Stimulated activated CD8-positive, alpha-beta memory T cell treated with anti-CD3 and anti-CD28 coated beads, Interleukin-7, amount 100 ng/mL, for 48 hours (primary cell): ENCODE results near the gene KCNMA1.

ENCODE experiments used
- DNase-seq, 2 donors: peaks; one replicate each; pipeline ENCODE4 v3.0.0-alpha.2; 2020; ENCODE audit warnings: low read depth in 1 of 2; ENCODE audit errors: extremely low read depth in 1 of 2

The KCNMA1 gene

DNA sequence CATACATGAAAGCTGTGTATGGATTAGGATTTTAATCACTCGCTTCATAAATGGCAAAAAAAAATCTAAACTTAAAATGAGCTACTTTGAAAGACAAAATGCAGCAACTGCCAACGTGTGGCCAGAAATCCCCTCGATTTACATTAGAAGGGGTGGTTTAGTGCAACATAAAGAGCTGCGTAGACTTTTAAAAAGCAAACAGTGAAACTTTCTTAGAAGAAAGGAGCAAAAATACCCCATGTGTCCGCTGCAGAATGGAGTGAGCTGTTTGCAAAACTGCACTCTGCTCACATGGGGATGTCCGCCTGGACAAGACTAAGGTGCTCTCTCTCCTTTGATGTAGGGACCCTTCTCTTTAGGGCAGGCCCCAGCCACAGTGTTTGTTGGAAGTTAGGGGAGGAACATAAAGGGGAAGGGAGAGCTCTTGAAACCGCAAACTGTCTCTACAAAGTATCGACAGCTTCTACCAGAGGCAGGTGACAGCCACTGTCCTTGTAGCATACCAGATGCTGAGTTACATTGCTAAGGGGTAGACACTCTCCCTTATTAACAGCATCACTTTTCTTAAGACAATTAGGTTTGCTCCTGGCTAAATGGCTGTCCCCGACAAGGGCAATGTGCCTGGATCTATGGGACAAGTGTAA, 528.1 kb downstream of the KCNMA1 start:
- no peak for DNase-seq

DNA sequence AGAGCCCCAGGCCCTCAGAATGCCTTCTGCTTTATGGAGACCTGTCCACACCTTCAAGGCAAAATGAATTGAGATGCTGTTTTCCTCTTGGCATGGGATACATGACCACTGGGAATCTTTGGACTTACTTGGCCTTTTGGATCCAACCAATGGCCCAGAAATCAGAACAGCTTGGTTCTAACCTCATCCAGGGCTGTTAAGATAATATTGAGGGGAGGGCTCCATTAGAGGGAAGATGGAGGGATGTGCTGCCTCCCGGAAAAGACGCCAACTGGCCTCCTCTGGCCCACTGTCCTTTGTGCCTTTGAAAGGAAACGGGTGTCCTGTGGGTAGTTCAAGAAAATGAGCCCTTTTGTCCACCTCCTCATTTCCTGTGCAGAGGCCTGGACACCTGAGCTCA, 530.9 kb downstream of the KCNMA1 start:
- DNase-seq, result no peak

DNA sequence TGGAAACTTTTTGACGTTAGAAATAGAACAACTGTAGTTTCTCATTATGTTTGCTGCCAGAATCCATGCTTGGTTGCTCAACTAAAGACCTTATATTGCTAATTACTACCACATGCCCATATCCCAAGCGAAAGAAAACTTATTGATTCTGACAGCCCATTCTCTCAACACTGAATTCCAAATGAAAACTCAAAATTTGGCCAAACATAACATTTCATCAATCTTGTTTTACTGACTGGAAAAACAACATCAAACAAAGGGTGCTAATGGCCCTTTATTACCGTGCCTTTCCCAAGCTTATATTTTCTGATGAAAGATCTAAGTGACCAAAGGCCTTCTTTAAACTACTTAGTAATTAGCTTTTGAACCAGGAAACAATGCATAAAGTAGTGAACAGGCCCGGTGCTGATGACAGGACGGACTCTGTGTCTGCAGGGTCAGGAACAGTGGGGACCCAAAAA, 531.8 kb downstream of the KCNMA1 start:
- DNase-seq, result no peak

DNA sequence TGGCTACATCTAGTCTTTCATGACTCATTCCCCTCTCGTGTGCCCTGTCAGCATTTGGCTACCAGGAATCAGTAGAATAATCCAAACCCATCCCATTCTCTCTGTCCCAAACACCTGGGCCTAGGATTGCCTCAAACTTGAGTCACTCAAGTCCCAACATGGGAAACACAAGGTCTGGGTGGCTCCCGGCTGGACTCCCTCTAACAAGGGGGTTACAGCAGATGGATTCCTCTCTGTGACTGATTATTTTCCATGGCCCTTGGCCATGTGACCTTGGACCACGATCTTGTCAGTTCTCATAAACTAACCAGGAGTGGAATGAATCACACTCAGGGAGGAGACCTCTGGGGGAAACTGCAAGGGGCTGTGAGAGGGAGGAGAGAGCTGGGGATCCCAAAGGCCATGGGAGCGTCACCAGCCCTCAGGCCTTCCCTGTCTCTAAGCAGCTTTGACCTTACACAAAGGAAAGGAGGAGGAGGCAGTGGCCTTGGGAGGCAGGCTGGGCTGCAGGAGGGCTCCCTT, 533.1 kb downstream of the KCNMA1 start:
- DNase-seq, result no peak

DNA sequence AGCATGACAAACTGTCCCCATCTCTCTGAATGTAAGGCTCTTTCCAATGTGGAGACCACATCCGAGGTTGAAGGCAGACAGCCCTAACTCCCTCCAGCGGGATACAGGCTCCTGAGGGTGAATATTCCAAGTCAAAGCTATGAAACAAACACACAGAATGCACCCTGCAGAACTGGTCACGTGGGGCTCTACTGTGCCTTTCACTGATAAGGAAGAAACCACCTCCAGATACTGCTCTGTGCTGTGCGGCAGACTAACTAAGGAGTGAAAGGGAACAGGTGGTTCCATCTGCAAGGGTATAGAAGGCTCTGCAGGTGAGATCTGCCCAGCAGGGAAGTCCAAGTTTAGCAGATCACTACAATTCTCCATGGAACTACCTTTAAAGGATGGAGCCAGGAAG, 534.4 kb downstream of the KCNMA1 start:
- DNase-seq, result no peak

DNA sequence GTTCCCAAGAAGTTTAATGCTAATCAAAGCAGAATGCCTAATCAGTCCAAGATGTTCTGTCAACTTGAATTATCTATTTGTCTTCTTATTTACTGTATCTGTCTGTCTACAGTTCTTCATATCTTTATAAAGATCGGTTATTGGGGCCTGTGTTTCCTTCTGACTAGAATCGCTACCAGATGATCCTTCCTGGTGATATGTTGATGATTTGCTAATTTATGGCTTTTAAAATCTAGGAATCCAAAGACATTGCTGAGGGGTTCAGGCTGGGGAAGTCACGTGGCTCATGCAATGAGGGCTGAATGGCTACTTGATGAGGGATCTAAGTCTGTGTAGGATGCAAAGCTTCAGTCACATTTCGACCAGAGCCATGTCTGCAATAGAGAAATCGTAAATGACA, 536.3 kb downstream of the KCNMA1 start:
- no peak for DNase-seq

DNA sequence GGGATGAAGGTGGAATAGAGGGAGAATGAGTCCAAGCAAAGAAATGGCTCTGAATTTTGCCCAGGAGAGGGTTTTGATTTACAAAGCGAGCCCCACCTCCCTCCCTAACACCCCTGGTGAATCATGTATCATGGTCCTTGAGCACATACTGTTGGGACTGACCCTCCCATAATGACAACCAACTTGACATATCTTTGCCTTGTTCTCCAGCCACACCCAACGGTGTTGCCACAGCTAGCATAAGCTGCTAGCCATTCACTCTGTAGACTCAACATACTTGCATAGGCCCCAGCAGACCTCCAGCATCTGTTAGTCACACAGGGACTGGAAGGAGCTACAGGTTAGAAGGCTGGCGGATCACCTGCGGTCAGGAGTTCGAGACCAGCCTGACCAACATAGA, 538.5 kb downstream of the KCNMA1 start:
- DNase-seq, result no peak

DNA sequence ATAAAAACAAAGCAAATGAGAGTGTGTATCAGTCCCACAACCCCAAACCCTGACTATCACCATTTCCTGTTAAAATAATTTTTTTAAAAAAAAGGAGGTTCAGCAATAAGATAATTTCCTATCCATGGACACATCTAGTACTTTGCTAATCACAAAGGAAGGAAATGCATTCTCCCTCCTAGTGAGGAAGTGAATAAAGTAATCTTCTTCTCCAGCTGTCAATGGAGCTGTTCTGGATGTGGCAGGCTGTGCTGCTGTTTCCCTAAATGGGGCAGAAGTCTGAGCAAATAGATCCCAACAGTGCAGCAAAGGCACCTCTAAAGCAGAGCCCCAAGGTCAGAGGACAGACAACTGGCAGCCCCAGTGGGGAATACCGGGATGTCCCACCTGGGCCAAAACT, 540.0 kb downstream of the KCNMA1 start:
- DNase-seq, result no peak

DNA sequence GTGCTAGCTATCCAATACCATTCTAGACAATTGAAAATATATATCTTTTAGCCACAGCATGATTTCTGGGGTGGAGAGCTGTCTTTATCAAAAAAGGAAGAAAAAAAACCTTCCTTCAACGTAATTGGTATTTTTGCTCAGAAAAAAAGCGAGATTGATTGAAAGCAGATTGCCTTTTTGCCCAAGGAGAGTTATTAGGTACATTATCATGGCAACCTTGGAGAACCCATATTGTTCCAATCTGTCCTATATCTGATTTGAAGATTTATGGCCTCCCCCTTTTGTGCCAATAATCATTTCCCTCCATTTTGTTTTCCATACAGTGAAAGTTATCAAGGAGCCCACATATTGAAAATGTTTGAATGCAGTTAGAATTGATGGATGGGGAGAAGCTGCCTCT, 544.5 kb downstream of the KCNMA1 start:
- DNase-seq, result no peak

DNA sequence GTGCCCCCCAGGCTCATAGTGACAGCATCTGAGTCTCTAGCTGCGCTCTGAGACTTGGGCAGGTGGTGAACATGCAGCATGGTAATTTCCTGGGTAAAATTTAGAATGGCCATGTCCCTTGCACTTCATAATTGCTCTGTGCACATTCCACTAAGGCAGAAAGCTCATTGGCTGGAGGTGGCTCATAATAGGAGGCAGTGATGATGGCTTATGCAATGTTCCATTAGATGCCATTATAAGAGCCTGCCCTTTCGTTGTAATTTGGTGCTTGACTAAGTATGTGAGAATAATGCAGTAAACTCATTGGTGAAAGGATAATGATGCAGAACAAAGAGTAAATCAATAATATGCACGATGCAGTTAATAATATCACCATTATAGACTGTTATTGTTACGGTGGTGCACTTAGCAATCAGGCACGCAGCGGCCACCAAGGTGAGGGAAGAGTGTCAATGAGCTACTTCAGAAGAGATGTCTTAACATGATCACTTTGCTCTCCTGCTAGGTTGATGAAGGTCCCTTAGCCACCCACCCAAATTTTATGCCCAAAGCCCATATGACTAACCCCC, 545.9 kb downstream of the KCNMA1 start:
- no peak for DNase-seq

DNA sequence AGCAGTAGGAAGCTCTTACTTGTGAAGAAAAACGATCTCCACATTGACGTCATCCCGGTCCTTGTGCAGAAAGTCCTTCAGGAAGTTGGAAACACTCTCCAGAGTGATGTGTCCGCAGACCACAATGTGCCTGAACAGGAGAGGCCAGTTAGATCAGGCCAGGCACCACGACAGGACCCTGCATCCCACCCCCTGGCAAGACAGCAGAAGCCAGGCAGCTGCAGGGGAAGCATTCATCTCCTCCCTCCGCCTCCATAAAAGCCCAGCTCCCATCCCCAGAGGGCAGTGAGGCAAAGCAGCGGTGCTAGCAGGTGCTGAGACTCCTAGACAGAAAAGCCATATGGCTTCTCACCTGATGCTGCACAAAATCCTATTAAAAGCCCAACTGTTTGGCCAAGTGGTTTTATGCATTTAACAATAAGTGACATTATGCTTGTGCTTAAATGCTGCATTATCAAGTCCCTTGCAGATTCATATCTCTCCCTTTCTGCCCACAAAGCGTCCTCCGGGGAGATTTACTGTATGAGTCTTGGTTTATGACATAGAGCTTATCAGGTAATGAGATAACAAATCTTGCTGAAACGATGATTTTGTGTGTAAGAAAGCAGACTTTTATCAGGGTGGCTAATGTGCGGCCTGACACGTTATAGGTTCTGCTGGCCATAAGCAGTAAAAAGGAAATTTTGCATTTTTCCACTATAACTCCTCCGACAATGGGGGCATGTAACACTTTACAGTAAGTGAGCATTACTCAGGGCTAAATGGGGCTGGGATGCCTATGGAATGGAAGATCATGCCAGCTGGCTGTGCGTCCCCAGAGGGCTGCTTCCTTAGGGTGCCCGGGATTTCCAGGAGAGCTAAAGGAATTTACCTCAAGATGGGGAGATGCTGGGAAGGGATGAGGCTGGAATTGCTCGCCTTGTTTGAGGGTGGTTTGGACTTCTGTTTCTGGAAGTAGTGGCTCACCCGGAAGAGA, 546.9 kb downstream of the KCNMA1 start:
- no peak for DNase-seq

DNA sequence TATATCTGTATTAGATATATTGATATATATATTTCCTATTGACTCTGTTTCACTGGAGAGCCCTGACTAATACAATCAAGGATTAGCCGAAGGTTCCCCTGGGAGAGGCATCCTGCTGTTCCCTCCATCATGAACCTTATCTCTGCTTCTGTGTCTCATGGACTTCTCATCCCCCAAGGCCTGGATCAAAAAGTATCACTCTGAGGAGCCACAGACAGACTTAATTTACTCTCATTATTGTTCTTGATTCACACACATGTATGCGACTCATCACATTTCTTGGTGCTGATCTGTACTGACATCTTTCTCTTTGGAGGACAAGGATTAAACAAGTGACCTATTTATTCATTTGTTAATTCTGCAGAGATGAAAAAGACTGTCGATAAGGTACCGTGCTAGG, 550.2 kb downstream of the KCNMA1 start:
- no peak for DNase-seq

DNA sequence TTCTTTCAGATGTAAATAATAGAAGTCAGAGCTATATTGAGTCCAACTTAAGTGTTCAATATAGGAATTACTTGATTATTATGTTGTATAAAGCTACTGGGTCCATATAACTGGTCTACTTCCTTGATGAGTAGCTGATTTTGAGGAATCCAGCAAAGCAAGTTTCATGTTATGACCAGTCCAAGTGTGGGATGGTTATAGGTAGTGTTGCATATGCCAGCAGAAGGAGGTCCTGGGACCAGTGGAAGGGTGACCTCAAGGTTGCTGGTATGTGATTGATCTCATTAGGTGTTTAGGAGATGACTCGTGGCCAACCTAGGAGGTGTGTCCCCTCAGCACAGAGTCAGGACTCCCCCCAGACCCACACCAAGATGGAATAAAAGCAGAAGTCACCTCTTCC, 551.5 kb downstream of the KCNMA1 start:
- no peak for DNase-seq

DNA sequence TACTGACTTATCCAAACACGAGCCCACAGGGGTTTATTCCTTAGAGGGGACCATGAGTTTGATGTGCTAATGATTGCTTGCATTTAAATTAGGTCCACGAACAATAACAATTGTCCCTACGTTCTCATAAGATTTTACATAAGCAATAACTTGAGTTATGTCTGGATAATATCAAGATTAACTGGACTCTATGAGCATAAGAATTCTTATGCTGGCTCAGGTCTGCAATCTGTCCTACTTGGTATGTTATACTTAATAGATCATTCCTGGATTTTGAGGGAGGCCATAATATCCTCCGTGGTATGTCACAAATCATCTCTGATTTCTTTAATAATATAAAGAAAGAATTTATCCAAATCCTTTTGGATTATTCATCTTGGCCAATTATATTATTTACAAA, 552.3 kb downstream of the KCNMA1 start:
- DNase-seq, result no peak

DNA sequence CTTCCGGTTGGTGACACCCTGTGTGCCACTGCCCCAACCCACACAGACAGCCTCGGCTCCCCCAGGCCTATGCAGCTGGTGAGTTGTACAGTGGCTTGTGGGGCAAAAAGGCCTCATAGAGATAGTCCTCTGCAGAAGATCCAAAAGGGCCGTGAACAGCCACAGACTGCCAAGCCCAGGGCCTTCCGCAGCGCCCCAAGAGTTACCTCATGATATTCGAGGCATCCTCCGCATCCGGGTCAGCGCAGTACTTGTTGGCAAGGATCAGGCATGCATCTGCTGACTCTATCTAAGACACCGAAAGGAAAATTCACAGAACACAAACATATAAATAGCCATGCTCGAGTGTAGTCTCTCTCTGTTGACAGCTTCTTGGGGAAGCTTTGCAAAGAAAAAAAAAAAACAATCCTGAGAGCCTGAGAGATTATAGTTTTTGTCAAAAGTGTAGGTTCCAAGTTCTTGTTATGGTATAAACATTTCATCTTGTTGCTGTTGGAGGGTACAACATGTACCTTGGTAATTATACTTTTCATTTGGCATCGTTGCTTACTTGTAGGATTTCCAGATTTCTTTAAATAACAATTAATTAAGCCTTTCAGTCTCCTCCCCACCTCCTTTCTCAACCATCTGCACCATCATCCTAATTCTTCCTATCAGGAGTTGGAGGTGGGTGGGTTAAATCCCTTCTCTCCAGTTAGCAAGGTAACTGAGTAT, 553.0 kb downstream of the KCNMA1 start:
- DNase-seq, result no peak

DNA sequence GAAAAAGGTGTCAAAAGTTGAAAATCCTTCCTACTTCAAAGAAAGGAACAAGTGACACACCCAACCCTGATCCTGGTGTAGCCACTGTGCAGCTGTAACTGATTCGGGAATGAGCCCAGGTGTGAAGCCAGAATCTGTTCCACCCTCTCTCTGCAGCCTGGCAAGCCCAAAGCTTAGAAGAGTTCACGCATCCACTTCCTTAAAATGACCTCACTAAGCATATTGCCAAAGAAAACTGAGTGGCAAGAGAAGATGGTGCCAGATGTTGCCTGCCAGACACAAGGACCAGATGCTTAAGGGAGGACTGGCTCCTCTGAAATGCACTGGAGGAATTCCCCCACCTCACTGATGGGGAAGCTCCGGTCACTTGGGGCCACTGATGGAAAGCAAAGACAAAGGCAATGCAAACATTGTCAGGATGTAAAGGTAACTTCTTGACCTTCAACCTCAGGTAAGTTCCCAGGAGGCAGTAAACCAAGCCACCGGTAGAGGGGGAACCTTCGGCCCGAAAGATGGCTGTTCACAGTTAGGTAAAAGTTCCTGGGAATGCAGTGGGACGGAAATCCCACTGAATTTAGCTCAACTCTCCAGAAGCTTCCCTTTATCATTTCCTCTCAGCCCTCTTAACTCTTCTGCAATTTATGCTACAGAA, 554.9 kb downstream of the KCNMA1 start:
- DNase-seq, result no peak

DNA sequence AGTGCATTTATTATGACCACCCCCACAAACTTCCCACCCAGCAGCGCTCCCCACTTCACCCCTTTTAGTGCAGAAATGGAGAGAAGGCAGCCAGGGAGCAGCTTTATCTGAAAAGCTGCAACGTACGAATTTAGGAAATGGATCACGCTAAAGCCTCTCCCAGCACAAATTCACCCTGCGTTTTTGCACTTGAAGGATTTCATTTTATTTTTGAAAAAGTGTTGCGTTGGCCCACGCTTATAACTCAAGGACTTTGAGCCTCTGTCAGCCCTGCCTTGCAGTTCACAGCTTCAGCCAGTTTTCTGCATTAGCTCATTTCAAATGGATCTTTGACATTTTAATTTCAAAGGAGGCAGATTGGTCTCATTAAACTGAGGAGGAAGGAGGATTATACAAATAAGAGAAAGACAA, 556.1 kb downstream of the KCNMA1 start:
- no peak for DNase-seq

DNA sequence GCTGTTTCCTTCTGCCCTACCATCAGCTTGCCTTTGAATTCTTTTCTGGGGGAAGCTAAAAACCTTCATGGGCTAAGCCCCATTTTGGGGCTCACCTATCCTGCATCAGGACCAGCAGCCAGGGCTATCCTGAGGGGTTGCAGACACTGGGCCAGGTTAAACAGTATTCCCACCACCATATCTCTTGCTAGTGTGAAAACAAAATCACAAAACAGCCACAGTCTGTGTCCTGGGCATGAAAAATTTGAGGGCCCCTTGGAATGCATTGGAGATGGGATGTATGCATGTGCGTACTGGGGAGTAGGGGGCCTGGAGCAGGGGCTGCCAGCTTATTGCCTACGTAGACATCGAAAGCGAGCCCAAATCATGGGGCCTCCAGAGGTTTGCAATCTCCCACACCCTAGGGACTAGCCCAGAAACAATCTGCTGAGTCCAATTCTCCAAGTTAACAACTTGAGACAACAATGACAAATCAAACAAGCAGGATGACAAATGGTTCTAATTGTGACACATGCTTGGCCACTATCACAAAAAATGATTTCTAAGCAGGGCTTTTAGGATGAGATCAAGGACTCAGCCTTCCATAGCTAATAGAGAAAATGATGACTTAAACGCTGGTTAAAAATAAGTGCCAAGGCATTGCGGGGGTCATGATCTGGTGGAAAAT, 557.1 kb downstream of the KCNMA1 start:
- no peak for DNase-seq

DNA sequence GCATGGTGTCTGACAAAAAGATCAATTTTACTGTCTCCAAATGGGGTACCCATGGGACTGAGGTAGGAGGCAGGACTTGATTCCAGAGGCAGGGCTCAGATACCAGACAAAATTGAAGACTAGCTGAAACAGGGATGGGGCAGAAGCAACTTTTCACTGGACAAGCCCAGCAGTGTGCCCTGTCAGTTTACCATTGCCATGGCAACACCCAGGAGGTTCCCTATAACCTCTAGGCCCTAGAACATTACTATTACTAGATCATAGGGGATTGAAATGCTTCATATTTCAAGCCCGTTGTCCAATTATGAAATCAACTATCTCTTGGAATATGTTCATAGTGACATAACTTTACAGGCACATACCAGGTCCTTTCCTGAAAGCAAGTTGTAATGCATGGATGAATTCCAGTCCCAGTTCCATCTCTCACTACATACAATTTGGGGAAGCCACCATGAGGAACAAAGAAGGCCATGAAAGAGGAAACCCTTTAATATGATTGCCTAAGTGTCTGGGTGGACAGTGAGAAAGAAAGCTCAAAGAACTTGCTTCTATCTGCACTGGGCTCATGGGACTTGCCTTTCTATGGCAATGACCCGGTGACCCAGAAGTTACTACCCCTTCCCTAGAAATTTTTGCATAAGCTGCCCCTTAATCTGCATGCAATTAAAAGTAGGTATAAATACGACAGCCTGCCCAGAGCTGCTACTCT, 557.9 kb downstream of the KCNMA1 start:
- DNase-seq, result no peak
